Fibroblast of the aortic adventitia (primary cell): ENCODE results near the gene PFKFB3. TPM values are rescaled to one million over a fixed set of nuclear protein-coding genes. Genes with fewer than 3 reads are reported as not detected.

ENCODE experiments used
- DNase-seq: peaks from one replicate; pipeline ENCODE4 v3.0.0-alpha.2; 2010; ENCODE audit warnings: low read depth
- H3K4me3 ChIP-seq: 2 replicates; pipeline ENCODE4 v1.5.1; 2011; ENCODE audit warnings: low read depth, mild to moderate bottlenecking, control low read depth, low read length, moderate library complexity
- total RNA-seq: library from RNA; depleted of rRNA; stranded (reverse); fragments of >200 nt; gene quantifications from 2 replicates; pipeline ENCODE4 v1.2.3, GENCODE V29; 2012; ENCODE audit warnings: low replicate concordance
- TF ChIP-seq, protein P1 (sequence below): IDR thresholded peaks from 2 replicates; pipeline ENCODE4 v1.5.1; 2011; ENCODE audit warnings: mild to moderate bottlenecking, low read length, control low read depth, inconsistent platforms; ENCODE audit not compliant: insufficient read depth

Gene PFKFB3
- total RNA-seq, 1 donor, result 23.0 TPM

- no peak overlapping the region for H3K4me3 ChIP-seq
- peak; percentile 83 for DNase-seq
Observed at GRCh38 chr10:6171881-6172695, 30.6 kb upstream of the PFKFB3 start.

GRCh38 chr10:6173203-6173602, 29.5 kb upstream of the PFKFB3 start:
- TF ChIP-seq, protein P1, sequence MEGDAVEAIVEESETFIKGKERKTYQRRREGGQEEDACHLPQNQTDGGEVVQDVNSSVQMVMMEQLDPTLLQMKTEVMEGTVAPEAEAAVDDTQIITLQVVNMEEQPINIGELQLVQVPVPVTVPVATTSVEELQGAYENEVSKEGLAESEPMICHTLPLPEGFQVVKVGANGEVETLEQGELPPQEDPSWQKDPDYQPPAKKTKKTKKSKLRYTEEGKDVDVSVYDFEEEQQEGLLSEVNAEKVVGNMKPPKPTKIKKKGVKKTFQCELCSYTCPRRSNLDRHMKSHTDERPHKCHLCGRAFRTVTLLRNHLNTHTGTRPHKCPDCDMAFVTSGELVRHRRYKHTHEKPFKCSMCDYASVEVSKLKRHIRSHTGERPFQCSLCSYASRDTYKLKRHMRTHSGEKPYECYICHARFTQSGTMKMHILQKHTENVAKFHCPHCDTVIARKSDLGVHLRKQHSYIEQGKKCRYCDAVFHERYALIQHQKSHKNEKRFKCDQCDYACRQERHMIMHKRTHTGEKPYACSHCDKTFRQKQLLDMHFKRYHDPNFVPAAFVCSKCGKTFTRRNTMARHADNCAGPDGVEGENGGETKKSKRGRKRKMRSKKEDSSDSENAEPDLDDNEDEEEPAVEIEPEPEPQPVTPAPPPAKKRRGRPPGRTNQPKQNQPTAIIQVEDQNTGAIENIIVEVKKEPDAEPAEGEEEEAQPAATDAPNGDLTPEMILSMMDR, result no peak
- DNase-seq, result no peak
- no peak overlapping the region for H3K4me3 ChIP-seq

More at GRCh38 chr10:6171881-6172695, 30.6 kb upstream of the PFKFB3 start:
- TF ChIP-seq, protein P1, result no peak

DNA sequence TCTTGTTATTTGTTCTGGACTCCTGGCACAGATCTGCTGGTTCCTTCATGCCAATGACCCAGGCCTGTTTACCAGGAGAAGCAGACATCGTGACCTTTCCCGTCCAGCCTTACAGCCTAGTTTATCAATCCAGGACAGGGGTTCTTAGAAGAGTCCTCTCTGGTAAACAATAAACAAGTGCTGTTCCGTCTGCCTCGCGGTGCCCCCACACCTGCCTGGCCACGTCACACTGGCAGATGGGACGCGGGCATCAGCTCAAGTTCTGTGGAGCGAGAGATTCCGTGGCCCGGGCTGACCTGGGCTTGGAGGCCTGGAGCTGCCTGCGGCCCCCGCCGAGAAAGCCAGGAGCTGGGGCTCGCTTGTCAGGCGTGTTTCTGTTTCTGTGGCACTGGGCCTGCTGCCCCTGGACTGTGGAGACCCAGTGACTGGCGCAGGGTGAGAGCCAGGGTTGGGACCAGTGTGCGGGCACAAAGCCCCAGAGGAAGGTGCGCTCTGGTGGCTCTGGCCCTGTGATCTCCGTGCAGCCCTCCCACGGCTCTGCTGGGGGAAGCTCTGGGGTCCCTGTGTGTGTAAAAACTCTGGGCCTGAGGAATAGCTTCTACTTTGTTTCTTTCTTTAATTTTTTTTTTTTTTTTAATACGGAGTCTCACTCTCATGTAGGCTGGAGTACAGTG, 28.4 kb upstream of the PFKFB3 start:
- no peak overlapping the region for H3K4me3 ChIP-seq
- DNase-seq, result no peak
- TF ChIP-seq, protein P1, result no peak

DNA sequence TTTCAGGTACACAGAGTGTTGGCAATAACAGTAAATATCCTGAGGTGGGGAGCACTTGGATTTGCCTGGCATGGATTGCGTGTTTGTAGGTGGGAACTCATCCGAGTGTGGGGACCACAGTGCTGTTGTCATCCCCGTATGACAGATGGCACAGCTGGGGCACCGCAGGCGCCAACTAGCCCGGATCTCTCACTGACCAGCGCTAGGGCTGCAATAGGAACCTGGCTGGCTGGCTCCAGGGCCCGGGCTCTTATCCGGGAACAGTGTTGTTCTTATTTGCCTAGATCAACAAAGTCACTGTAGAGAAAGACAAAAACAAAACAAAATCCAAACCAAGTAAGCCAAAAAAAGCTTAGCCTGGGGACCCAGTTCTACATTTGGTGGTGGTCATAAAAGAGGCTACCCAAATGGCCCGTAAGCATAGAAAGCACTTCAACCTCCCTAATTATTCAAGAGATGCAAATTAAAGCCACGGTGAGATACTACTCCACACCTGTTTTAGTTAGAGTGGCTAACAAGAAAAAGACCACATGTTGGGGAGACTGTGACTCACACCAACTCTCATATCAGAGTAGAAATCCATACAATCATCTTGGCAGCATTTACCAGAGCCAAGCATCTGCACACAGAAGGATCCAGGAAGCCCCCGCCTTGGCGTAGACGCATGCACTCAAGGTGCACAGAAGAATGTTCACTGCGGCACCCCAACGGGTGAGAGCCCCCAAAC, 27.2 kb upstream of the PFKFB3 start:
- DNase-seq, result no peak
- TF ChIP-seq, protein P1, result no peak
- H3K4me3 ChIP-seq, result no peak overlapping the region

DNA sequence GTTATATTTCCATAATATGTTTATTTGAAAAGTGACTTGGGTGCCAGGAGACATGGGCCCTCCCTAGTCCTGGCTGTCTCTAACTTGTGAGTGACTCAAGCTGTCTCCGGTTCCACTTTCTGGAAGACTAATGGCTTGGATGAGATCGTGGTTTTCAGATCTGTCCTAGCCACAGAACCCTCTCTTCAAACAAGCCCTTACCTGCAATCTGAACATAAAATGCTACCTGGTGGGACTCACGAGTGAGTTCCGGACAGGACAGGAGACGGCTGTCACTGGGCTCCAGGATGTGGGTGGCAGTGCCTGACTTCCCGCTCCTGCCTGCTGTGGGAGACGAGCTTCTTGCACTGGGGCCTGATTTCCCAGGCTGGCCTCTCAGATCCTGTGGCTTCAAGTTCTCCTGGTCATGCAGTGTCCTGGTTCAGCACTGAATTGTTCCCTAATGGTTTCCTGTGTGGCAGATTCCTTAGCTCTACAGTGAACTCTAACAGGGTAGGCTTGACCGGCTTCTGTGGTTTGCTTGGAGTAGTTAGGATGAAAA, 26.0 kb upstream of the PFKFB3 start:
- H3K4me3 ChIP-seq, result no peak overlapping the region
- peak; percentile 45 for DNase-seq
- TF ChIP-seq, protein P1, result no peak

GRCh38 chr10:6177880-6178281, 24.9 kb upstream of the PFKFB3 start:
- DNase-seq, result no peak
- TF ChIP-seq, protein P1, result no peak
- no peak overlapping the region for H3K4me3 ChIP-seq
